GM10248 (cell line): Measurements from ENCODE around the gene ANGEL1.

Source experiments
- CTCF ChIA-PET: fragments of 300-600 bp; sonication (Branson Sonifier 250); formaldehyde crosslinking; extraction: SDS; loops from one replicate; lab custom pipeline; 2021; ENCODE audit warnings: antibody characterized with exemption; lab: Yijun Ruan, JAX
- POLR2A ChIA-PET: fragments of 350-650 bp; sonication (Branson Sonifier 250); formaldehyde crosslinking; extraction: SDS; loops from one replicate; lab custom pipeline; 2020; ENCODE audit warnings: antibody characterized with exemption; lab: Yijun Ruan, JAX
- DNase-seq: peaks from one replicate; pipeline ENCODE4 v3.0.0; 2012; ENCODE audit errors: extremely low spot score
- CTCF ChIP-seq: IDR thresholded peaks from 2 replicates; pipeline ENCODE4 v1.5.1; 2012; ENCODE audit warnings: mild to moderate bottlenecking, low read depth; ENCODE audit errors: extremely low read depth, missing control alignments, control extremely low read depth

The ANGEL1 gene

GRCh38 chr14:76810525-76810924, 2.2 kb downstream of the ANGEL1 start:
- POLR2A ChIA-PET: interaction anchor here (0.9 kb wide), 1 partner anchor 16 kb away, joined by 6 read pairs; the partner anchor contains the start of gene LRRC74A
- DNase-seq: no peak
- CTCF ChIA-PET: interaction anchor here (0.9 to 7.5 kb wide), 7 partner anchors 8 to 342 kb away, joined by 3 to 45 read pairs (median 11); no protein-coding TSS in a partner anchor
- TF ChIP-seq CTCF: no peak

- CTCF ChIA-PET: interaction anchor here (3.0 to 7.5 kb wide), 3 partner anchors 10 to 99 kb away, joined by 13 to 45 read pairs (median 39); no protein-coding TSS in a partner anchor
- TF ChIP-seq CTCF: no peak
- POLR2A ChIA-PET: no interaction called here
- no peak for DNase-seq
These were observed 3.7 kb downstream of the ANGEL1 start for GRCh38 chr14:76808990-76809389.

GRCh38 chr14:76808011-76808410, 4.7 kb downstream of the ANGEL1 start:
- ChIA-PET POLR2A (no interaction called here), CTCF (interaction anchor here (1.5 to 7.5 kb wide), 4 partner anchors 9 to 98 kb away, joined by 4 to 45 read pairs (median 8); no protein-coding TSS in a partner anchor)
- TF ChIP-seq CTCF: no peak
- DNase-seq: no peak

- ChIA-PET POLR2A (no interaction called here), CTCF (interaction anchor here (1.1 to 7.5 kb wide), 7 partner anchors 8 to 96 kb away, joined by 3 to 45 read pairs (median 5); no protein-coding TSS in a partner anchor)
- DNase-seq: no peak
- no peak for TF ChIP-seq CTCF
These were observed 6.2 kb downstream of the ANGEL1 start for GRCh38 chr14:76806446-76806845.

GRCh38 chr14:76793956-76794355, 18.7 kb downstream of the ANGEL1 start:
- no peak for TF ChIP-seq CTCF
- no peak for DNase-seq
- ChIA-PET CTCF (interaction anchor here (0.6 to 1.4 kb wide), 3 partner anchors 9 to 12 kb away, joined by 3 read pairs; no protein-coding TSS in a partner anchor), POLR2A (no interaction called here)

- TF ChIP-seq CTCF: no peak
- DNase-seq: no peak
- CTCF ChIA-PET: interaction anchor here (0.6 to 1.4 kb wide), 2 partner anchors 8 to 9 kb away, joined by 3 read pairs; no protein-coding TSS in a partner anchor
- POLR2A ChIA-PET: no interaction called here
These were observed 19.4 kb downstream of the ANGEL1 start for GRCh38 chr14:76793324-76793723.

GRCh38 chr14:76792422-76792821, 20.3 kb downstream of the ANGEL1 start:
- DNase-seq: no peak
- ChIA-PET POLR2A (no interaction called here), CTCF (no interaction called here)
- TF ChIP-seq CTCF: no peak
